CD4-positive, CD25-positive, alpha-beta regulatory T cell (primary cell): Measurements from ENCODE around the gene PKN2. TPM values are rescaled to one million over a fixed set of nuclear protein-coding genes. Genes with fewer than 3 reads are reported as not detected.

ENCODE experiments used
- ATAC-seq, 2 donors: fragments of 150-1000 bp; cut with Tn5 transposase; one replicate each; pipeline ENCODE4 v1.10.0; 2021; ENCODE audit warnings: low read depth in 2 of 2, moderate number of reproducible peaks in 2 of 2, moderate library complexity in 1 of 2
- DNase-seq, 3 donors: peaks; one replicate each; pipeline versions ENCODE4 v3.0.0 to v3.0.0-alpha.2; 2012 to 2022; ENCODE audit warnings: mixed read lengths in 1 of 3
- H3K27ac ChIP-seq: one replicate; pipeline ENCODE4 v1.7.0; 2013; ENCODE audit warnings: mild to moderate bottlenecking, low read length; ENCODE audit not compliant: insufficient read depth, poor library complexity, severe bottlenecking
- H3K27me3 ChIP-seq: one replicate; pipeline ENCODE4 v1.7.0; 2013; ENCODE audit warnings: low read length; ENCODE audit not compliant: control insufficient read depth, insufficient read depth
- H3K36me3 ChIP-seq: one replicate; pipeline ENCODE4 v1.7.0; 2013; ENCODE audit warnings: mild to moderate bottlenecking, low read length, moderate library complexity; ENCODE audit not compliant: control insufficient read depth, insufficient read depth
- H3K4me1 ChIP-seq: 2 replicates; pipeline ENCODE4 v1.7.0; 2013; ENCODE audit warnings: mild to moderate bottlenecking, low read length; ENCODE audit not compliant: insufficient read depth, control insufficient read depth, poor library complexity, severe bottlenecking
- H3K4me3 ChIP-seq: one replicate; pipeline ENCODE4 v1.7.0; 2013; ENCODE audit warnings: low read depth, mild to moderate bottlenecking, low read length, moderate library complexity
- H3K9me3 ChIP-seq, 2 experiments: 1 replicate in 1 of 2; 2 replicates in 1 of 2; pipeline ENCODE4 v1.7.0; 2013; ENCODE audit warnings: low read length in 2 of 2, mild to moderate bottlenecking in 1 of 2, moderate library complexity in 1 of 2; ENCODE audit not compliant: control insufficient read depth in 2 of 2
- H3K27ac Mint-ChIP-seq, 3 donors: one replicate each; pipeline ENCODE4 v1.8.0; 2020 to 2022; ENCODE audit warnings: mild to moderate bottlenecking in 3 of 3, mixed read lengths in 3 of 3, moderate library complexity in 2 of 3
- H3K27me3 Mint-ChIP-seq: one replicate; pipeline ENCODE4 v1.8.0; 2022; ENCODE audit warnings: mild to moderate bottlenecking, mixed read lengths
- H3K36me3 Mint-ChIP-seq: one replicate; pipeline ENCODE4 v1.8.0; 2020; ENCODE audit warnings: mixed read lengths
- H3K4me1 Mint-ChIP-seq, 4 donors: one replicate each; pipeline ENCODE4 v1.8.0; 2020 to 2022; ENCODE audit warnings: mixed read lengths in 4 of 4, mild to moderate bottlenecking in 1 of 4
- H3K4me3 Mint-ChIP-seq, 4 donors: one replicate each; pipeline ENCODE4 v1.8.0; 2020 to 2022; ENCODE audit warnings: mild to moderate bottlenecking in 4 of 4, mixed read lengths in 4 of 4, moderate library complexity in 3 of 4
- H3K9me3 Mint-ChIP-seq, 7 donors: one replicate each; pipeline ENCODE4 v1.8.0; 2020 to 2022; ENCODE audit warnings: mixed read lengths in 7 of 7, mild to moderate bottlenecking in 3 of 7, moderate library complexity in 2 of 7
- polyA plus RNA-seq, 4 donors: library from polyadenylated mRNA; unstranded; fragments of 300-500 nt; fragmentation: Illumina TruSeq; gene quantifications; one replicate each; pipeline ENCODE4 v1.2.3, GENCODE V29; 2021
- total RNA-seq: library from RNA; stranded (reverse); gene quantifications from one replicate; pipeline ENCODE4 v1.2.3, GENCODE V29; 2022

Gene PKN2
- total and polyA plus RNA-seq, 5 donors from 2014 or later = 6.7 to 41.9 (median 7.5) TPM

DNA sequence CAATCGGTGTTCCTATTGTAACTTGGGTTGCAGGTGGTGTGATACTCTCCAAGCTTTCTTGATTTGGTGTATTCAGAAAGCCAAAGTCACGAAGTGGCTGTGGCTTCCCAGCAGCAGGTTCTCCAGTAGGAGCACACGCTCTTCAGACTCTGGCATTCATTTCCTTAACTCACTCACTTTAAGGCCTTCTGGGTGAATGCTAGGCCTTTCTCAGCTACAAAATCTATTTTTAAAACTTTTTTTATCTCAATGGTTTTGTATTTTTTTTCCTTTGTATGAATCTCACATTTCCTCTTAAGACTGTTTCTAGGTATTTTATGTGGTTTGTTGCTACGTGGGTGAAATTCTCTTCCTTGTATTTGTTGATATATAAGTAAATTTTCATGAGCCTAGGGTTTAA lies 22.9 kb upstream of the PKN2 start:
- H3K36me3 Mint-ChIP-seq = no peaks in the 10 kb centered on the region
- H3K4me3 ChIP-seq = peak overlapping the region; percentile 53
- no peak for ATAC-seq

GRCh38 chr1:88661951-88662699 lies 21.9 kb upstream of the PKN2 start:
- H3K36me3 ChIP-seq = no peaks in the 10 kb centered on the region
- no peak overlapping the region for H3K4me3 ChIP-seq
- Mint-ChIP-seq H3K4me3 (no peak overlapping the region), H3K27ac (peak overlapping the region in 1 of 3 donors; percentile 18), H3K36me3 (no peaks in the 10 kb centered on the region), H3K9me3 (no peaks in the 10 kb centered on the region), H3K27me3 (peaks cover 4% of the 10 kb centered on the region), H3K4me1 (peaks cover 10 to 19% (median 14%) of the 10 kb centered on the region in 4 donors)
- no peak overlapping the region for H3K27ac ChIP-seq
- H3K4me1 ChIP-seq = peaks cover 16% of the 10 kb centered on the region
- DNase-seq (no peak), ATAC-seq (no peak)
- H3K9me3 ChIP-seq = no peaks in the 10 kb centered on the region
- H3K27me3 ChIP-seq = no peaks in the 10 kb centered on the region

More for the DNA sequence above, 22.9 kb upstream of the PKN2 start:
- no peaks in the 10 kb centered on the region for H3K36me3 ChIP-seq
- no peaks in the 10 kb centered on the region for H3K9me3 ChIP-seq
- Mint-ChIP-seq H3K4me1 (peaks cover 10 to 19% (median 14%) of the 10 kb centered on the region in 4 donors), H3K27me3 (peaks cover 1% of the 10 kb centered on the region), H3K4me3 (peak overlapping the region in 3 of 4 donors; percentile 18 to 65 (median 37)), H3K27ac (peak overlapping the region; percentile 29 to 80 (median 47)), H3K9me3 (no peaks in the 10 kb centered on the region)
- peaks cover 16% of the 10 kb centered on the region for H3K4me1 ChIP-seq
- H3K27ac ChIP-seq = no peak overlapping the region
- DNase-seq = peak in 1 of 3 donors; percentile 48
- no peaks in the 10 kb centered on the region for H3K27me3 ChIP-seq

- no peaks in the 10 kb centered on the region for H3K36me3 Mint-ChIP-seq
Measured at GRCh38 chr1:88662723-88663122, 21.4 kb upstream of the PKN2 start.

GRCh38 chr1:88668405-88668804 lies 15.7 kb upstream of the PKN2 start:
- Mint-ChIP-seq H3K27me3 (peaks cover 29% of the 10 kb centered on the region), H3K4me1 (no peaks in the 10 kb centered on the region)
- no peak overlapping the region for H3K4me3 ChIP-seq

More at GRCh38 chr1:88662723-88663122, 21.4 kb upstream of the PKN2 start:
- Mint-ChIP-seq H3K9me3 (no peaks in the 10 kb centered on the region), H3K27ac (peak overlapping the region in 1 of 3 donors; percentile 18), H3K4me3 (no peak overlapping the region), H3K4me1 (peaks cover 10 to 19% (median 14%) of the 10 kb centered on the region in 4 donors), H3K27me3 (peaks cover 4% of the 10 kb centered on the region)
- Histone ChIP-seq H3K27me3 (no peaks in the 10 kb centered on the region), H3K4me1 (peaks cover 16% of the 10 kb centered on the region), H3K4me3 (no peak overlapping the region), H3K36me3 (no peaks in the 10 kb centered on the region), H3K9me3 (no peaks in the 10 kb centered on the region), H3K27ac (no peak overlapping the region)
- ATAC-seq = no peak
- no peak for DNase-seq

DNA sequence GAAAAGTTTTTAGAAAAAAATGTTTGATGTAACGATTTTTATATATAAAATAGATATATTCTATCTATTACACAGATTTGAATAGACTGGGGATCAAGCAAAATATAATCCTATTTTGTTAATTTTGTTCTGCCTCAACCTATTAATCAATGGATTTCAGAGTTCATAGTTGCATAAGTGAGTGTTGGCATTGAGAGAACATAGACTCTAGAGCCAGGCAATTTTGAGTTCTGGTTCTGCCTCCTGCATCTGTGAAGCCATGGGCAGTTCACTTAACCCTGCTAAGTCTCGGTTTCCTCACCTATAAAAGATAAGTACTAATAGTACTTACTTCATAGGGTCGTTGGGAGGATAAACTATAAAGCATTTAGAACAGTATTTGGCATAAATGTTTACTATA lies 13.6 kb upstream of the PKN2 start:
- Mint-ChIP-seq H3K9me3 (no peaks in the 10 kb centered on the region), H3K36me3 (no peaks in the 10 kb centered on the region), H3K4me3 (no peak overlapping the region), H3K4me1 (no peaks in the 10 kb centered on the region), H3K27me3 (peaks cover 42% of the 10 kb centered on the region), H3K27ac (no peak overlapping the region)
- no peaks in the 10 kb centered on the region for H3K9me3 ChIP-seq
- no peak for DNase-seq
- H3K27ac ChIP-seq = no peak overlapping the region
- ATAC-seq = no peak
- H3K4me1 ChIP-seq = no peaks in the 10 kb centered on the region
- no peaks in the 10 kb centered on the region for H3K36me3 ChIP-seq
- H3K27me3 ChIP-seq = peaks cover 14% of the 10 kb centered on the region
- no peak overlapping the region for H3K4me3 ChIP-seq

More at GRCh38 chr1:88668405-88668804, 15.7 kb upstream of the PKN2 start:
- Mint-ChIP-seq H3K36me3 (no peaks in the 10 kb centered on the region), H3K9me3 (no peaks in the 10 kb centered on the region), H3K27ac (no peak overlapping the region), H3K4me3 (no peak overlapping the region)
- peaks cover 12% of the 10 kb centered on the region for H3K27me3 ChIP-seq
- H3K36me3 ChIP-seq = no peaks in the 10 kb centered on the region
- H3K9me3 ChIP-seq = no peaks in the 10 kb centered on the region
- no peaks in the 10 kb centered on the region for H3K4me1 ChIP-seq
- DNase-seq (no peak), ATAC-seq (no peak)
- H3K27ac ChIP-seq = no peak overlapping the region

- Histone ChIP-seq H3K9me3 (no peaks in the 10 kb centered on the region), H3K4me1 (no peaks in the 10 kb centered on the region), H3K4me3 (no peak overlapping the region), H3K36me3 (no peaks in the 10 kb centered on the region), H3K27ac (no peak overlapping the region), H3K27me3 (peaks cover 12% of the 10 kb centered on the region)
- Mint-ChIP-seq H3K9me3 (no peaks in the 10 kb centered on the region), H3K4me1 (no peaks in the 10 kb centered on the region), H3K36me3 (no peaks in the 10 kb centered on the region), H3K4me3 (no peak overlapping the region), H3K27ac (no peak overlapping the region), H3K27me3 (peaks cover 36% of the 10 kb centered on the region)
- DNase-seq (no peak), ATAC-seq (no peak)
Measured at GRCh38 chr1:88673446-88673845, 10.6 kb upstream of the PKN2 start.

- no peaks in the 10 kb centered on the region for H3K9me3 ChIP-seq
- Mint-ChIP-seq H3K36me3 (no peaks in the 10 kb centered on the region), H3K27ac (no peak overlapping the region), H3K4me3 (no peak overlapping the region), H3K4me1 (peaks cover 0 to 12% (median 5%) of the 10 kb centered on the region in 4 donors), H3K27me3 (peaks cover 19% of the 10 kb centered on the region), H3K9me3 (peaks cover 0 to 2% (median 0%) of the 10 kb centered on the region in 7 donors)
- peaks cover 9% of the 10 kb centered on the region for H3K4me1 ChIP-seq
- no peak overlapping the region for H3K27ac ChIP-seq
- DNase-seq = no peak
- no peaks in the 10 kb centered on the region for H3K36me3 ChIP-seq
- ATAC-seq = no peak
- no peak overlapping the region for H3K4me3 ChIP-seq
- H3K27me3 ChIP-seq = peaks cover 3% of the 10 kb centered on the region
Measured at GRCh38 chr1:88678405-88678804, 5.7 kb upstream of the PKN2 start.

- peak overlapping the region in 1 of 4 donors; percentile 16 for H3K4me3 Mint-ChIP-seq
Measured at GRCh38 chr1:88680471-88680870, 3.6 kb upstream of the PKN2 start.

More at GRCh38 chr1:88680471-88680870, 3.6 kb upstream of the PKN2 start:
- peaks cover 0 to 2% (median 0%) of the 10 kb centered on the region in 7 donors for H3K9me3 Mint-ChIP-seq
- peaks cover 5% of the 10 kb centered on the region for H3K27me3 Mint-ChIP-seq
- H3K4me3 ChIP-seq = no peak overlapping the region
- peaks cover under 1% of the 10 kb centered on the region for H3K27me3 ChIP-seq
- peaks cover 8 to 19% (median 11%) of the 10 kb centered on the region in 4 donors for H3K4me1 Mint-ChIP-seq
- H3K36me3 Mint-ChIP-seq = no peaks in the 10 kb centered on the region
- no peak overlapping the region for H3K27ac ChIP-seq
- H3K36me3 ChIP-seq = no peaks in the 10 kb centered on the region
- no peak for DNase-seq
- H3K4me1 ChIP-seq = peaks cover 20% of the 10 kb centered on the region
- no peak for ATAC-seq
- H3K27ac Mint-ChIP-seq = peak overlapping the region in 1 of 3 donors; percentile 57
- H3K9me3 ChIP-seq = no peaks in the 10 kb centered on the region
